Astrocyte (in vitro differentiated cells and primary cell): ENCODE data around the gene MARK4. TPM values are rescaled to one million over a fixed set of nuclear protein-coding genes. Genes with fewer than 3 reads are reported as not detected.

Experiments used
- DNase-seq: peaks from one replicate; pipeline ENCODE4 v3.0.0-alpha.2; 2010; ENCODE audit warnings: low read depth
- FAIRE-seq: peaks from 2 replicates; lab custom pipeline; 2011; peaks lifted over from hg19 to GRCh38; lab: Jason Lieb, UNC
- H2AFZ ChIP-seq: 2 replicates; pipeline ENCODE4 v1.6.0; 2012; ENCODE audit warnings: low read depth, low read length, inconsistent platforms
- H3K27ac ChIP-seq: 2 replicates; pipeline ENCODE4 v1.5.1; 2011; ENCODE audit warnings: low read depth, low read length, inconsistent platforms
- H3K27me3 ChIP-seq: 2 replicates; pipeline ENCODE4 v1.6.0; 2011; ENCODE audit warnings: low read length, inconsistent platforms; ENCODE audit not compliant: insufficient read depth
- H3K36me3 ChIP-seq: 2 replicates; pipeline ENCODE4 v1.5.1; 2011; ENCODE audit warnings: low read length, inconsistent platforms; ENCODE audit not compliant: insufficient read depth
- H3K4me1 ChIP-seq: 2 replicates; pipeline ENCODE4 v1.5.1; 2011; ENCODE audit warnings: low read length, inconsistent platforms; ENCODE audit not compliant: insufficient read depth
- H3K4me2 ChIP-seq: 2 replicates; pipeline ENCODE4 v1.6.0; 2012; ENCODE audit warnings: low read length, inconsistent platforms
- H3K4me3 ChIP-seq: 2 replicates; pipeline ENCODE4 v1.5.1; 2011; ENCODE audit warnings: low read depth, mild to moderate bottlenecking, low read length, inconsistent platforms; ENCODE audit not compliant: insufficient read depth
- H3K79me2 ChIP-seq: 2 replicates; pipeline ENCODE4 v1.6.0; 2012; ENCODE audit warnings: mild to moderate bottlenecking, low read length, inconsistent platforms; ENCODE audit not compliant: insufficient read depth
- H3K9ac ChIP-seq: 2 replicates; pipeline ENCODE4 v1.6.0; 2012; ENCODE audit warnings: mild to moderate bottlenecking, low read length, inconsistent platforms
- H3K9me3 ChIP-seq: 2 replicates; pipeline ENCODE4 v1.5.1; 2012; ENCODE audit warnings: low read depth, mild to moderate bottlenecking, low read length, inconsistent platforms; ENCODE audit not compliant: insufficient read depth
- H4K20me1 ChIP-seq: 2 replicates; pipeline ENCODE4 v1.6.0; 2012; ENCODE audit warnings: low read length, inconsistent platforms; ENCODE audit not compliant: insufficient read depth
- H3K27ac Mint-ChIP-seq: one replicate; pipeline ENCODE4 v1.8.0; 2021; ENCODE audit warnings: mild to moderate bottlenecking, mixed read lengths; ENCODE audit not compliant: unreplicated experiment
- H3K27me3 Mint-ChIP-seq: one replicate; pipeline ENCODE4 v1.8.0; 2021; ENCODE audit warnings: low read depth, mixed read lengths; ENCODE audit not compliant: unreplicated experiment
- H3K36me3 Mint-ChIP-seq: one replicate; pipeline ENCODE4 v1.8.0; 2021; ENCODE audit warnings: low read depth, mixed read lengths; ENCODE audit not compliant: unreplicated experiment
- H3K4me1 Mint-ChIP-seq: one replicate; pipeline ENCODE4 v1.8.0; 2021; ENCODE audit warnings: low read depth, mixed read lengths; ENCODE audit not compliant: unreplicated experiment
- H3K4me3 Mint-ChIP-seq: one replicate; pipeline ENCODE4 v1.8.0; 2021; ENCODE audit warnings: mild to moderate bottlenecking, moderate library complexity, mixed read lengths; ENCODE audit not compliant: unreplicated experiment
- H3K9me3 Mint-ChIP-seq: one replicate; pipeline ENCODE4 v1.8.0; 2021; ENCODE audit warnings: mild to moderate bottlenecking, mixed read lengths; ENCODE audit not compliant: unreplicated experiment
- EZH2 ChIP-seq: IDR thresholded peaks from 2 replicates; pipeline ENCODE4 v1.6.1; 2012; ENCODE audit warnings: mild to moderate bottlenecking, low read length, inconsistent platforms; ENCODE audit not compliant: insufficient read depth
- total RNA-seq: library from RNA; stranded (reverse); gene quantifications from 2 replicates; pipeline ENCODE4 v1.2.1, GENCODE V29; 2021
- TF ChIP-seq, protein P1 (sequence below): IDR thresholded peaks from 2 replicates; pipeline ENCODE4 v1.5.1; 2011; ENCODE audit warnings: low read depth, mild to moderate bottlenecking, inconsistent platforms, low read length, moderate library complexity; ENCODE audit not compliant: insufficient read depth

MARK4 gene
- total RNA-seq, 1 donor from 2014 or later: 61.0 TPM

GRCh38 chr19:45348367-45349125 is 97.5 kb downstream of the MARK4 start:
- no peak for FAIRE-seq
- Histone ChIP-seq H2AFZ (no peak overlapping the region), H3K4me3 (no peak overlapping the region), H4K20me1 (peaks cover 13% of the 10 kb centered on the region), H3K4me1 (no peaks in the 10 kb centered on the region), H3K27me3 (no peaks in the 10 kb centered on the region), H3K27ac (no peak overlapping the region), H3K9me3 (no peaks in the 10 kb centered on the region), H3K36me3 (peaks cover 13% of the 10 kb centered on the region), H3K4me2 (no peak overlapping the region), H3K79me2 (no peaks in the 10 kb centered on the region), H3K9ac (no peak overlapping the region)
- no peak overlapping the region for H3K4me3 Mint-ChIP-seq
- H3K4me1 Mint-ChIP-seq: no peaks in the 10 kb centered on the region
- H3K27me3 Mint-ChIP-seq: peaks cover 5% of the 10 kb centered on the region
- no peak overlapping the region for H3K27ac Mint-ChIP-seq
- DNase-seq: no peak
- H3K36me3 Mint-ChIP-seq: peaks cover 10% of the 10 kb centered on the region
- TF ChIP-seq, protein P1, sequence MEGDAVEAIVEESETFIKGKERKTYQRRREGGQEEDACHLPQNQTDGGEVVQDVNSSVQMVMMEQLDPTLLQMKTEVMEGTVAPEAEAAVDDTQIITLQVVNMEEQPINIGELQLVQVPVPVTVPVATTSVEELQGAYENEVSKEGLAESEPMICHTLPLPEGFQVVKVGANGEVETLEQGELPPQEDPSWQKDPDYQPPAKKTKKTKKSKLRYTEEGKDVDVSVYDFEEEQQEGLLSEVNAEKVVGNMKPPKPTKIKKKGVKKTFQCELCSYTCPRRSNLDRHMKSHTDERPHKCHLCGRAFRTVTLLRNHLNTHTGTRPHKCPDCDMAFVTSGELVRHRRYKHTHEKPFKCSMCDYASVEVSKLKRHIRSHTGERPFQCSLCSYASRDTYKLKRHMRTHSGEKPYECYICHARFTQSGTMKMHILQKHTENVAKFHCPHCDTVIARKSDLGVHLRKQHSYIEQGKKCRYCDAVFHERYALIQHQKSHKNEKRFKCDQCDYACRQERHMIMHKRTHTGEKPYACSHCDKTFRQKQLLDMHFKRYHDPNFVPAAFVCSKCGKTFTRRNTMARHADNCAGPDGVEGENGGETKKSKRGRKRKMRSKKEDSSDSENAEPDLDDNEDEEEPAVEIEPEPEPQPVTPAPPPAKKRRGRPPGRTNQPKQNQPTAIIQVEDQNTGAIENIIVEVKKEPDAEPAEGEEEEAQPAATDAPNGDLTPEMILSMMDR: no peak
- no peak for TF ChIP-seq EZH2
- no peaks in the 10 kb centered on the region for H3K9me3 Mint-ChIP-seq

DNA sequence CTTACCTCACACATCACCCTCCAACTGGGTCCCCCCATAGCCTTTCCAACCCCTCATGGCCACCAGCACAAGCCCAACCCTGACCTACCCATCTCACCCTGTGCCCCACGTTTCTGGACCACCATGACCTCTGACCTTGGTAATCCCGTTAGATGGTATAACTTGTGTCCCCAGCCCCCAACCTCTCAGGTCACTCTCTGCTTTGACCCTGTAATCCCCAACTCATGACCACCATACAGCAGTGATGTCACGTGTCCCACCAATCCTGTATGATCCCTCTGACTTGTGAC is 98.0 kb downstream of the MARK4 start:
- Mint-ChIP-seq H3K36me3 (peaks cover 14% of the 10 kb centered on the region), H3K4me3 (no peak overlapping the region), H3K27ac (no peak overlapping the region), H3K27me3 (peaks cover 5% of the 10 kb centered on the region), H3K4me1 (no peaks in the 10 kb centered on the region), H3K9me3 (no peaks in the 10 kb centered on the region)
- peaks cover 17% of the 10 kb centered on the region for H3K36me3 ChIP-seq
- no peaks in the 10 kb centered on the region for H3K9me3 ChIP-seq
- H3K4me2 ChIP-seq: no peak overlapping the region
- H3K79me2 ChIP-seq: no peaks in the 10 kb centered on the region
- H3K4me3 ChIP-seq: no peak overlapping the region
- no peaks in the 10 kb centered on the region for H3K27me3 ChIP-seq
- no peak overlapping the region for H3K9ac ChIP-seq
- H3K4me1 ChIP-seq: no peaks in the 10 kb centered on the region
- no peak overlapping the region for H3K27ac ChIP-seq
- FAIRE-seq: no peak
- TF ChIP-seq EZH2: no peak
- TF ChIP-seq, protein P1: no peak
- peaks cover 13% of the 10 kb centered on the region for H4K20me1 ChIP-seq
- DNase-seq: no peak
- no peak overlapping the region for H2AFZ ChIP-seq

- Mint-ChIP-seq H3K4me3 (no peak overlapping the region), H3K4me1 (no peaks in the 10 kb centered on the region), H3K27me3 (peaks cover 5% of the 10 kb centered on the region), H3K36me3 (peaks cover 18% of the 10 kb centered on the region), H3K9me3 (no peaks in the 10 kb centered on the region), H3K27ac (no peak overlapping the region)
- Histone ChIP-seq H4K20me1 (peaks cover 13% of the 10 kb centered on the region), H3K27ac (no peak overlapping the region), H3K27me3 (no peaks in the 10 kb centered on the region), H2AFZ (no peak overlapping the region), H3K36me3 (peaks cover 17% of the 10 kb centered on the region), H3K9me3 (no peaks in the 10 kb centered on the region), H3K79me2 (no peaks in the 10 kb centered on the region), H3K4me1 (no peaks in the 10 kb centered on the region), H3K4me2 (no peak overlapping the region), H3K4me3 (no peak overlapping the region), H3K9ac (no peak overlapping the region)
- no peak for TF ChIP-seq EZH2
- TF ChIP-seq, protein P1: no peak
- DNase-seq (no peak), FAIRE-seq (no peak)
Observed at GRCh38 chr19:45349430-45349941, 98.4 kb downstream of the MARK4 start.
